Endothelial cell of umbilical vein (primary cell): ENCODE data around the gene ZNF219. TPM values are rescaled to one million over a fixed set of nuclear protein-coding genes. Genes with fewer than 3 reads are reported as not detected.

Source experiments
- BruUV-seq: library from RNA; stranded (reverse); fragments of 400-500 nt; replicated peaks from 2 replicates; lab custom pipeline; 2021; lab: Mats Ljungman, UMichigan
- CTCF ChIA-PET: fragments of 300-600, 350-600 bp; sonication (Branson Sonifier 250); formaldehyde crosslinking; loops from one replicate; lab custom pipeline; 2021; ENCODE audit warnings: antibody characterized with exemption, inconsistent platforms; lab: Charles Lee
- POLR2A ChIA-PET: fragments of 300-600, 350-600 bp; sonication (Branson Sonifier 250); formaldehyde crosslinking; loops from one replicate; lab custom pipeline; 2021; ENCODE audit warnings: antibody characterized with exemption, inconsistent platforms; lab: Charles Lee
- DNase-seq: peaks from one replicate; pipeline ENCODE4 v3.0.0-alpha.2; 2011; ENCODE audit warnings: low read depth, low spot score
- FAIRE-seq: peaks from 2 replicates; lab custom pipeline; 2011; peaks lifted over from hg19 to GRCh38; lab: Jason Lieb, UNC
- H2AFZ ChIP-seq: 2 replicates; pipeline ENCODE4 v1.6.0; 2012; ENCODE audit warnings: low read depth, low read length, control low read depth, inconsistent platforms
- H3K27ac ChIP-seq: 2 replicates; pipeline ENCODE4 v1.5.1; 2011; ENCODE audit warnings: low read depth, mild to moderate bottlenecking, control low read depth, low read length, moderate library complexity; ENCODE audit not compliant: insufficient read depth
- H3K27me3 ChIP-seq, 2 experiments: 2 replicates each; pipeline versions ENCODE4 v1.6.0 to v1.6.1; 2011; ENCODE audit warnings: low read length in 2 of 2, mixed read lengths in 1 of 2; ENCODE audit not compliant: control insufficient read depth in 2 of 2, insufficient read depth in 2 of 2
- H3K36me3 ChIP-seq, 2 experiments: 2 replicates in 1 of 2; 3 replicates in 1 of 2; pipeline ENCODE4 v1.5.1; 2011; ENCODE audit warnings: low read length in 2 of 2, mild to moderate bottlenecking in 1 of 2, moderate library complexity in 1 of 2; ENCODE audit not compliant: control insufficient read depth in 2 of 2, insufficient read depth in 2 of 2; ENCODE audit errors: extremely low read depth in 1 of 2
- H3K4me1 ChIP-seq: 3 replicates; pipeline ENCODE4 v1.5.1; 2011; ENCODE audit warnings: mild to moderate bottlenecking, low read length; ENCODE audit not compliant: control insufficient read depth, insufficient read depth; ENCODE audit errors: extremely low read depth
- H3K4me2 ChIP-seq: 2 replicates; pipeline ENCODE4 v1.6.1; 2011; ENCODE audit warnings: low read length, control low read depth, mixed read lengths; ENCODE audit not compliant: insufficient read depth
- H3K4me3 ChIP-seq, 3 experiments: fragments of 200-600 bp in 1 of 3; sonication (generic), shearing (Covaris generic) in 1 of 3; replicated peaks in 1 of 3; 2 replicates each; pipeline ENCODE4 v1.5.1; 2011 to 2016; ENCODE audit warnings: control low read depth in 3 of 3, low read length in 3 of 3, mild to moderate bottlenecking in 2 of 3, inconsistent platforms in 1 of 3, low read depth in 1 of 3, moderate library complexity in 1 of 3; ENCODE audit not compliant: insufficient read depth in 1 of 3
- H3K79me2 ChIP-seq: 2 replicates; pipeline ENCODE4 v1.6.0; 2012; ENCODE audit warnings: low read length, inconsistent platforms; ENCODE audit not compliant: control insufficient read depth, insufficient read depth
- H3K9ac ChIP-seq: replicated peaks from 2 replicates; pipeline ENCODE3; 2011; ENCODE audit warnings: low read length, control low read depth; ENCODE audit not compliant: insufficient read depth; ENCODE audit errors: extremely low read depth
- H3K9me1 ChIP-seq: replicated peaks from 3 replicates; pipeline ENCODE4 v1.6.0; 2011; ENCODE audit warnings: mild to moderate bottlenecking, low read length; ENCODE audit not compliant: control insufficient read depth, insufficient read depth; ENCODE audit errors: extremely low read depth
- H3K9me3 ChIP-seq: replicated peaks from 2 replicates; pipeline ENCODE4 v1.5.1; 2012; ENCODE audit warnings: low read length, inconsistent platforms; ENCODE audit not compliant: control insufficient read depth, insufficient read depth
- H4K20me1 ChIP-seq: replicated peaks from 2 replicates; pipeline ENCODE3; 2011; ENCODE audit warnings: mild to moderate bottlenecking, low read length; ENCODE audit not compliant: control insufficient read depth, insufficient read depth; ENCODE audit errors: extremely low read depth
- EZH2 ChIP-seq: IDR thresholded peaks from 2 replicates; pipeline ENCODE4 v1.6.1; 2012; ENCODE audit warnings: borderline replicate concordance, low read depth, mild to moderate bottlenecking, moderate library complexity, low read length, inconsistent platforms; ENCODE audit not compliant: severe bottlenecking
- FOS ChIP-seq: IDR thresholded peaks from 2 replicates; pipeline ENCODE4 v1.6.1; 2011; ENCODE audit warnings: mild to moderate bottlenecking, low read length, moderate library complexity, borderline replicate concordance; ENCODE audit not compliant: insufficient read depth
- GATA2 ChIP-seq: IDR thresholded peaks from 2 replicates; pipeline ENCODE4 v1.7.0; 2011; ENCODE audit warnings: low read depth, mild to moderate bottlenecking, moderate library complexity, mixed read lengths, low read length; ENCODE audit not compliant: insufficient read length, insufficient read depth
- JUN ChIP-seq: IDR thresholded peaks from 2 replicates; pipeline ENCODE4 v1.6.1; 2011; ENCODE audit warnings: borderline replicate concordance, low read depth; ENCODE audit not compliant: insufficient read length, insufficient read depth
- MYC ChIP-seq: IDR thresholded peaks from one replicate; pipeline ENCODE4 v1.6.1; 2011; ENCODE audit warnings: mild to moderate bottlenecking, low read depth, low read length
- POLR2A ChIP-seq: IDR thresholded peaks from 2 replicates; pipeline ENCODE4 v1.6.1; 2012; ENCODE audit warnings: low read depth, mild to moderate bottlenecking, control low read depth, low read length
- POLR2AphosphoS5 ChIP-seq: IDR thresholded peaks from 2 replicates; pipeline ENCODE4 v1.6.1; 2012; ENCODE audit warnings: low read depth, mild to moderate bottlenecking, control low read depth, low read length, moderate library complexity; ENCODE audit not compliant: insufficient read depth
- dilution Hi-C: fragments of 300-500 bp; cut with MboI; formaldehyde crosslinking; loops from one replicate; pipeline ENCODE4 v1.15.0; 2019; ENCODE audit warnings: low sequenced_read_pairs; ENCODE audit not compliant: extremely low pct_ligation_motif_present
- intact Hi-C: fragments of 100-400 bp; cut with micrococcal nuclease; formaldehyde crosslinking; loops from one replicate; pipeline ENCODE4 v1.10.0; 2022
- polyA plus RNA-seq, 4 experiments: library from polyadenylated mRNA; depleted of rRNA in 3 of 4; stranded (reverse) in 3 of 4; unstranded in 1 of 4; fragments of >200 nt; gene quantifications; 2 replicates each; pipeline versions ENCODE4 v1.2.1 to v1.2.3, GENCODE V29; 2011 to 2012; ENCODE audit warnings: missing spikeins in 1 of 4
- total RNA-seq: library from RNA; stranded (reverse); gene quantifications from 2 replicates; pipeline ENCODE4 v1.2.3, GENCODE V29; 2021
- TF ChIP-seq, protein P1 (sequence below): IDR thresholded peaks from 2 replicates; pipeline ENCODE4 v1.6.1; 2011; ENCODE audit not compliant: insufficient read depth, insufficient read length
- TF ChIP-seq, protein P2 (sequence below), 2 donors: IDR thresholded peaks; 1 replicate in 1 of 2; 2 replicates in 1 of 2; pipeline ENCODE4 v1.5.1; 2011; ENCODE audit warnings: low read length in 2 of 2, mild to moderate bottlenecking in 2 of 2, moderate library complexity in 2 of 2, control low read depth in 1 of 2, inconsistent platforms in 1 of 2, low read depth in 1 of 2; ENCODE audit not compliant: insufficient read depth in 1 of 2; ENCODE audit errors: extremely low read depth in 1 of 2

The ZNF219 gene
- total and polyA plus RNA-seq, 2 donors (not counting 3 experiments of a cell fraction or from before 2014, with no cell fraction given) = 13.2 to 15.2 TPM

- POLR2A ChIA-PET = no interaction called here
Observed at GRCh38 chr14:21112255-21112654, 13.8 kb upstream of the ZNF219 start.

More at GRCh38 chr14:21112255-21112654, 13.8 kb upstream of the ZNF219 start:
- Histone ChIP-seq H3K9me1 (no peaks in the 10 kb centered on the region), H3K27me3 (peaks cover 2 to 3% of the 10 kb centered on the region in 2 experiments), H3K36me3 (no peaks in the 10 kb centered on the region), H3K79me2 (no peaks in the 10 kb centered on the region), H3K4me3 (no peak overlapping the region), H3K9ac (no peak overlapping the region), H3K27ac (no peak overlapping the region), H3K4me1 (no peaks in the 10 kb centered on the region), H3K9me3 (no peaks in the 10 kb centered on the region), H3K4me2 (no peak overlapping the region), H4K20me1 (no peaks in the 10 kb centered on the region), H2AFZ (no peak overlapping the region)
- TF ChIP-seq, protein P1, sequence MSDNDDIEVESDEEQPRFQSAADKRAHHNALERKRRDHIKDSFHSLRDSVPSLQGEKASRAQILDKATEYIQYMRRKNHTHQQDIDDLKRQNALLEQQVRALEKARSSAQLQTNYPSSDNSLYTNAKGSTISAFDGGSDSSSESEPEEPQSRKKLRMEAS = no peak
- TF ChIP-seq JUN (no peak), MYC (no peak), POLR2A (no peak), FOS (no peak), GATA2 (no peak), POLR2AphosphoS5 (no peak), EZH2 (no peak)
- TF ChIP-seq, protein P2, sequence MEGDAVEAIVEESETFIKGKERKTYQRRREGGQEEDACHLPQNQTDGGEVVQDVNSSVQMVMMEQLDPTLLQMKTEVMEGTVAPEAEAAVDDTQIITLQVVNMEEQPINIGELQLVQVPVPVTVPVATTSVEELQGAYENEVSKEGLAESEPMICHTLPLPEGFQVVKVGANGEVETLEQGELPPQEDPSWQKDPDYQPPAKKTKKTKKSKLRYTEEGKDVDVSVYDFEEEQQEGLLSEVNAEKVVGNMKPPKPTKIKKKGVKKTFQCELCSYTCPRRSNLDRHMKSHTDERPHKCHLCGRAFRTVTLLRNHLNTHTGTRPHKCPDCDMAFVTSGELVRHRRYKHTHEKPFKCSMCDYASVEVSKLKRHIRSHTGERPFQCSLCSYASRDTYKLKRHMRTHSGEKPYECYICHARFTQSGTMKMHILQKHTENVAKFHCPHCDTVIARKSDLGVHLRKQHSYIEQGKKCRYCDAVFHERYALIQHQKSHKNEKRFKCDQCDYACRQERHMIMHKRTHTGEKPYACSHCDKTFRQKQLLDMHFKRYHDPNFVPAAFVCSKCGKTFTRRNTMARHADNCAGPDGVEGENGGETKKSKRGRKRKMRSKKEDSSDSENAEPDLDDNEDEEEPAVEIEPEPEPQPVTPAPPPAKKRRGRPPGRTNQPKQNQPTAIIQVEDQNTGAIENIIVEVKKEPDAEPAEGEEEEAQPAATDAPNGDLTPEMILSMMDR (IDR thresholded peaks at IDR 0.05; ENCODE audit: extremely low read depth in 1 of 2, insufficient read depth in 1 of 2, low read depth in 1 of 2, low read length in 2 of 2) = no peak
- no TSS peak for BruUV-seq
- intact Hi-C loops (no loop called here), dilution Hi-C loops (no loop called here)
- DNase-seq (no peak), FAIRE-seq (no peak)
- CTCF ChIA-PET = interaction anchor here (1.6 kb wide), 1 partner anchor 97 kb away, joined by 5 read pairs; no protein-coding TSS in a partner anchor
